HG03135 (cell line): Measurements from ENCODE around the gene LOXL3.

Experiments
- ATAC-seq: cut with Tn5 transposase; IDR thresholded peaks from one replicate; pipeline ENCODE4 v1.9.1; 2021; ENCODE audit warnings: mild to moderate bottlenecking, moderate library complexity; ENCODE audit not compliant: unreplicated experiment

Gene LOXL3

DNA sequence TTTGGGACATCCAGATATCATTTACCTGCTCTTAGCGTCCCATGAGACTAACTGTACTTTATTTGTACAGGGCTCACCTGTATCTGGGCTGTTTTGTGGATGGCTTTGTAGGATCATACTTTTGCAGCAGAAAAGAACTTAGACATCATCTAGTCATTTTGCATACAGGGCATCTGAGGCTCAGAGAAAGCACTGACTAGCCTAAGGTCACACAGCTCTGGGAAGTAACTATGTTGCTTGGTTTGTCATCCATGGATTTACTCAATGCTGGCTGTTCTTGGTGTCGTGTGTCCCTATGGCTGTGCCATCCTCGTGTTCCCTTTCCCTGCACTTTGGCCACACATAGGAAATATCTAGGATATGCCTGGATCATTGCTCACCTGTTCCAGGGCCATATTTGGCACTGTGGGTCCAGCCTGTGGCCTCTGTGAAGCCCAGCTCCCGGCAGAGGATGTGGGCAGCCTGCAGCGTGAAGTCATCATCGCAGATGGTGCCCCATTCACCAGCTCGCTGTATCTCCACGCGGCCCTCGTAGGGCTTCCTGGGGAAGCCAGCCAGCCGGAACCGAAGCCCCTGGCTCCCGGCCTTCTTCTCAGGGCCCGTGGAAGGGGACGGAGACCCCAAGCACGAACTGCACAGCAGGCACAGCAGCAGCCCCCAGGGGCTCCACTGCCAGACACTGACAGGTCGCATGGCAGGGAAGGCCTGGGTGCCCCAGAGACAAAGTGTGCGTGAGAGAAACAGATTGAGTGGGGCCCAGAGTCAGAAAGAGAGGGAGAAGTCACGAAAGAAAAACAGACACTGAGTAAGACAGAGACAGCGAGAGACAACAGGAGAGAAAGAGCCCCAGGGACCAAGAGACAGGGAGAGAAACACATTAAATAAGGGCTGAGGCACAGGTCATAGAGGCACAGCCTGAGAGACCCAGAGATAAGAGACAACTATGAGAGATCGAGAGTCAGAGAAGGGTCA lies 1.5 kb downstream of the LOXL3 start:
- no peak for ATAC-seq

DNA sequence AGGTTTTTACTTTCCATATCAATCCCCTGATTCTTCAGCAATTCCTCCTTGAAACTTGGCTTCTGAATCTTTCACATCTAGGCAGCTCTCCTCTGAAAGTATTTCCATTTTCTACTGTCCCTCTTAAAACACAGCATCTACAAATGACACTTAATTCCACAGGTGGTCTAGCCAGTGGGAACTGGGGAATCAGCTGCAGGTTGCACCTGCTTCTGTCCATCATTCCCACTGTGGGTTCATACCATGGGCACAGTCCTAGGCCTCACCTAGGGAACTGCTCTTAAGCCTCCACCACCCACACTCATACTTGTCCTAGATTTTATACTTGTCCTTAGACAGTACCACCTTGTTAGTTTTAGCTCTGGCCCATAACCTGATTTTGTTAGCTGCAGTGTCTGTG lies 2.2 kb downstream of the LOXL3 start:
- no peak for ATAC-seq

DNA sequence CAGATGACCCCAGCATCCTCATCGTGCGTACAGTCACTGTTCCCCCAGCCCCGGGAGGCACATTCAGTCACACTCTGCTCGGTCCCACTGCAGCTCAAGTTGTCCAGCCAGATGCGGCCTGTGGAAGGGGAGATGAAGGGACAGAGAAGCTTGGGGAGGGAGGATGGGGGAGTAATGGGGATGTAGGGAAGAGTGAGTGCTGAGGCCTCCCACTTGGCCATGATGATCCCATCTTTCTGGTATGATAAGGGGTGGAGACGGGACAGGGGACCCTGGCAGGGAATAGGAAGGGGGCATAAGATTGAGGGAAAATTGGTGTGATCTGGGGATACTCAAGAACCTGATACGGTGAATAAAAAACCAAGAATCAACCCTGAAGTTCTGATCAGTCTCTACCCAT lies 3.5 kb downstream of the LOXL3 start:
- no peak for ATAC-seq

DNA sequence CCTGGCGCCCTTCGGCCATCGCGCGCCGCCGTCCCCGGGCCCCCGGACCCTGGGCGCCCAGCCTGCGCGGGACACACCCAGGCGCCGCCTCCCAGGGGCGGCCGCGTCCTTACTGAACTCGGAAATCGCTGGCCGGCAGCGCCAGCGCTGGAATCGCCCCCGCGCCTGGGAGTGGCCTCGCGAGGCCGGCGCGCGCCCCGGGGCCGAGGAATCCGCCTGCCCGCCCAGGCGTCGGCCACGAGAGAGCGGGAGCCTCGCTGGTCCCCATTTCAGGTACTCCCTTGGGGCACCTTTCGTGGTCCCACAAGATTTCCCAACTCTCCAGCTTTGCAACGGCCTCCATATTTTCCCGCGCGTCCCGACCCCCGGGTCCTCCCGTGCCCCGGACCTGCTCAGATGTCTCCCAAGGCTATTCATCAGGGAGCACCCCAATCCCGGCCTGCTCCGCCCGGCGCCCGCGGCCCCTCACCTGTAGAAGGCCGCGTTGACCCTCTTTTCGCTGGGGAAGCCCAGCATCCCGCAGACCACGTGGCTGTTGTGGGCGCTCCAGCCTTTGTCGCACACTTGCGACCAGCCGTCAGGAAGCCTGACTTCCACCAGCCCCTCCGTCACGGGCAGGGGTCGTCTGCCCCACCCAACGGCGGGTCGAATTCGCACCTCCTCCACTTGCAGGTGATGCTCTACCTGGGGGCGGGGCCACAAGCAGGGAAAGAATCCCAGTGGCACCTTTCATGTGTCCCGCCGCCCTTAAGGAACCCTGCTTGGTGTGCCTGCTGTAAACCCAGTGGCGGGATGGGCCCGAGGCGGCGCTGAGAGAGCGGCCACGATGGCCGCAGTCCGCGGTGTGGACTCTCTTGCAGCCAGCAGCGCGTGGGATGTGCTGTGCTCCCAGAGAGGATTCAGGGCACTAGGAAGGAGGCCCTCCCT lies 4.6 kb downstream of the LOXL3 start:
- ATAC-seq = no peak

DNA sequence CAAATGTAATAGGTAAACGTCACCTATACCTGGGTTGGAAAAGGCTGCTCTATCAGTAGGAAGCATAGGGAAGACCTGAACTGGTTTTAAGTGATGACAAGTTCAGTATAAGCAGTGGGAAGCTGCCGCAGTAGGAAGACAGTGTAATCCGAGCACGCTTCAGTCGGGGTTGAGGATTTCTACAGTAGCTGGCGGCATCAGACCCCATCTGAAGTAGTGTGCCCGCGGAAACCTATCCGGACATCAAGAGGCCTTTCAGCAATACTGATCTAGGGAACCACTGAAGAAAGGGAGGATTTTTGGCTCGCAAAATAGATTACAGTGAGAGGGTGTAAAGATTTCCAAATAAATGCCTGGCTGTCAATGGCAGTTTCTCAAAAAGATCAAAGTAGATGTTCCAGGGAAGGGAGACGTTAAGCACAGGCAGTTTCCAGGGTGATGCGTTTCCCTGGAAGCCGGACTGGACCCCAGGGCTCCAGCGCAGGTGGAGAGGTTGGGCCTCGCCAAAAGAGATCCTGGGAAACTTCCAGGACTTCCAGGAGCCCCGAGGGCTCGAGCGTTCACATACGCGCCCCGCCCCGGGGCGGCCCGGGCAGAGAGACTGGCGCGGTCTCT lies 5.3 kb downstream of the LOXL3 start:
- no peak for ATAC-seq

- ATAC-seq = no peak
These were observed 7.7 kb downstream of the LOXL3 start for GRCh38 chr2:74546004-74546403.

DNA sequence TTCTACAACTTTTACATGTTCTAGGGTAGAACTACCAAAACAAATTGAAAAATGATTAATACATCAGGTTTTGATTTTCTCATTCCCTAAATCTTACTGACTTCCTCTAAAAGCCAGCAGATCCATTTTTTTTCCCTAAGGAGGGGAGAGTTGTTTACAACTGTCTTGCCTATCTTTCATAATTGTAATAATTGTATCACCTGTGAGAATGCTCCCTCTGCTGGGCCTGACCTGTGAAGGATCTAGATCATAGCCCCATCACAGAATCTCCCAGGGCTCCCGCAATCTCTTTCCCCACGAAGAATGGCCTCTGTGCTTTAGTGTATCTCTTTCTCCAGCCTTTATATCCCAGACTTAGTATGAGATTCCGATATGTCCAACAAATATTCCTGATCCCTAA lies 9.1 kb downstream of the LOXL3 start:
- ATAC-seq = no peak

DNA sequence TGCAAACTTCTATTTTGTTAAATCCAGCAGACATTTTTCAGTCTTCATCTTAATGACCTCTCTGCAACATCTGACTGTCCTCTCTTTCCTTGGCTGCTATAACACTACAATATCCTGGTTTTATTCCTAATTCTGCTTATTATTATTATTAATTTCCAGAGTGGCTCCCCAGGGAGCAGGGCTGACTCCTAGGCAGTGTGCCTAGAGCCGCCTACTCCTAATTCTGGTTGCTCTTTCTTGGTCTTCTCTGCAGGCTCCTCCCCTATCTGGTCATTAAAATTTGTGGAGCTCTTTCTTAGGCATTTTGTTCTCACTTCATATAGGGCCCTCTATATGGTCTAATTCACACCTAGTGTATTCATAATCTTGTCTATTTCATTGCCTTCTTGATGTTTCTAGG lies 10.8 kb downstream of the LOXL3 start:
- ATAC-seq = no peak

- no peak for ATAC-seq
These were observed 13.5 kb downstream of the LOXL3 start for GRCh38 chr2:74540291-74540690.

DNA sequence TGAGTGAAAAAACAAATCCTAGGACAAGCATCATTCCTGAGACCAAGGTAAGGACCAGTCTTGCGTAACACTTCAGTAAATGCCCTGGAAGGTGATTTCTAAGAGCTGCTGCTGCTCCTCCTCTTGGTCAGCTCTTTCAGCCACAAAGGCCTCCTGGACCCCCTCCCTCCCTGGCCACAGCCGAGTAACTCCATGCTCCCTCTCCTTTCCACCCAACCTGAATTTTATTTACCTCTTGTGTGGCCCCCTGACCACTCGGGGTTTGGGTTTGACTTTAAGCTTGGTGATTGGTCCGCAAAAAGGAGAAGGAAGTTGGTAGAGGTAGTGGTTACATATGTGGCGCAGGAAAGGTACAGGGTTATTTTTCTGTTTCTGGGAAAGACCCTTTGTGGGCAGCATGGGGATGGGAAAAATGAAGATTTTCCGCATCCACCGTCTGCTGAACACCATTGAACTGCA lies 14.8 kb downstream of the LOXL3 start:
- no peak for ATAC-seq

GRCh38 chr2:74537140-74537539 lies 16.6 kb downstream of the LOXL3 start:
- ATAC-seq = no peak

DNA sequence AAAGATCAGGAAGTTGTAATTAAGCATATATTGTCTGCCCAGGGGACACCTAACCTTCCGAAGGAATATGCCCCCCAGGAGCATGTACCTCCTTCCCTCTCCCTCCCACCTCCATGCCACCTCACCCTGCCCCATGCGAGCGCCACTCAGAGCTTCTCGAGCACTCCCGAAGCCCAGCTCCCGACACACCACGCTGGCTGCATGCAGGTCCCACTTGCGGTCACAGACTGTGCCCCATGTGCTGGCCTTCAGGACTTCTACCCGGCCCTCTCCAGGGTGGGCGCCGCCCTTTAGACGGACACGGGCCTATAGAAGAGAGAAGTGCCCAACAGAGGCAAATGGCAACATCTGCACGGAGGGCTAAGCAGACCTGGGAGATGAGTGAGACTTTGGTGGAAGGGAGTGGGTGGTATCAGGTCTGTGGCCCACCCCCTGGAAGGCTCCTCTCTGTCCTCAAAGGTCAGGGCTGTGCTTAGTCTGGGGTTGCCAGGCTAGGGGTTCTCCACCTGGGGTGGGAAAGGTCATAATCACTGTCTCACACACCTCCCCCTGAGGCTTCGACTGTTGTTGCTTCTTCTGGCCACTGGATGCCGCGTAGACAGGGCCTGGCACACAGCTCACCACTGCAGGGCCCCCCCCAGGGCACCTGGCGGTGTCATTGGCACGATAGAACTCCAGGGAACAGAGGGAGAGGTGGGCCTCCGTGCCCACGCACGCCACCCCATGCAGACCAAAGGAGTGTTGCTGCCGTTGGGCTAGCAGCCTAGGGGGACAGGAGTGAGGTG lies 17.4 kb downstream of the LOXL3 start:
- ATAC-seq = no peak

DNA sequence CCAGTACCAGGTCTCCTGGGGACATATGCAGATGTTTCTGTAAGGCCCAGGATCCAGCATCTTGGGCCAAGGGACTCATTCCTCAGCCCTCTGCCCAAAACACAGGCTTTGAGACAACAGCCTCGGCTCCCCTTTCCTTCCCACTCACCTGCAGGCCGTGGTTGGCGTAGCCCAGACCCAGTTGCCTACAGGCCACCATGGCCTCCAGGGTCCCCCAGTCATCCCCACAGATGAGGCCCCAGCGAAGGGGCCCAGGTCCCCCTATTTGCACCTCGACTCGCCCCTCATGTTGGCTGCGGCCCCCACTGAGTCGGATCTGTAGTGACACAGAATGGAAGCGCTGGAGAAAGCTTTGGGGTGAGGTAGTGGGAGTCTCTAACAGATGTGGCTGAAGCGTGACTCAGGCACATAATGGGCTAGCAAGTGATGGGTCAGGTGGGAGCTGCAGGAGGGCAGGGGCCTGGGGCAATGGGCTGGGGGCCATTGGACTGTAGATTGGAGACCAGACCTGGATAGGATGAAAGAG lies 18.2 kb downstream of the LOXL3 start:
- ATAC-seq = no peak

GRCh38 chr2:74534411-74534810 lies 19.3 kb downstream of the LOXL3 start:
- no peak for ATAC-seq

DNA sequence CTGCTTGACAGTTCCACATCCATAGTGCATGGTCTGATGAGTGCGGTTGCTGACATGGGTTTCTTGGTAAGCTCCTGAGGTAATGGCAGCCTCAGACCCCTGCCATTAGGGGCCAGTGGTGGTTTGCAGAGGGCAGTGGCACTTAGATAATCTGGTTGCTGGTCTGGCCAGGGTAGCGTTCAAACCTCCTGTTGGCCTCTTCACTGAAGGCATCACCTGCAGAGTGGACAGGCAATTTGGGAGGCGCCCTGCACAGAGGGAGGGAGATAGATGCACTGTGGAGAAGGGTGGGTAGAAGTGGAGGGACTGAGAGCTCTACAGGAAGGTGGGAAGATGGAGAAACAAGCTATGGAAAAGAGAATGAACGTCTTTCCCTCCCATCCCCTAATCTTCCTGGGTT lies 20.3 kb downstream of the LOXL3 start:
- no peak for ATAC-seq

DNA sequence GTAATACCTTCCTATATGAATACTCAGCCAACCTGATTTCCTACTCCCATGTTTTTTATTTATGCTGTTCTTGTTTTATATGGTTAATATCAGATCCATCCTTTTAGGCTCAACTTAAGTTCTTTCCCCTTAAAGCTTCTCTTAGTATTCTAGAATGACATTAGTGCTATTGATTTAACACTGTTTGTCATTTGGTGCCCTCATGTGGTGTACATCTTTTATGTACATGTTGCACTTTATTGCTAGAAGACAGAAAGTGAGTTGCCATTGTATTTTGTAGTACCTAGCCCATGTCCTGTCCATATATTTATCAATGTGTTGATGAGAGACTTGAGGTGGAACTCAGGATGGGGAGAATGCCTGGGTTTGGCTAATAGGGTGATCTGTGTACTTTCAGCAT lies 21.5 kb downstream of the LOXL3 start:
- no peak for ATAC-seq

DNA sequence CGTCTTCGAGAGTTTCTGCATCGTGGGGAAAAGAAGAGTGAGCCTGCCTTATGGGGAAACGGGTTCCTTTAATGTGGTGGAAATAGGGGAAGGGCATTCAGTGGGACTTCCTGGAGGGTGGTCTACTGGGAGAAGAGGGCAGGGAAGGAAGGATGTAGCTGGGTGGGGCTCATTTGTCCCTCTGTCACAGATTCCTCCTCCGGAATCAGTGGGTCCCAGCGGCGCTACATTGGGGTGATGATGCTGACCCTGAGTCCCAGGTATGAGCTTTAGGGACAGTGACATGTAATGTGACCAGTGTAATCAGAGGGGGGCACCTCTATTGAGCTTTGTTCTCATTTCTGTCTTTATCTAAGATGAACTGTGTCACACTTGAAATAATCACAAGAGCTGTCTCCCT lies 22.1 kb downstream of the LOXL3 start:
- no peak for ATAC-seq

- peak; percentile 22 for ATAC-seq
These were observed 23.2 kb downstream of the LOXL3 start for GRCh38 chr2:74530239-74531187.
